CD4-positive, alpha-beta T cell treated with Interferon gamma for 1 hour (primary cell): ENCODE measurements around the gene LRP1.

Experiments
- DNase-seq: peaks from one replicate; pipeline ENCODE4 v3.0.0-alpha.2; 2020

Gene LRP1

DNA sequence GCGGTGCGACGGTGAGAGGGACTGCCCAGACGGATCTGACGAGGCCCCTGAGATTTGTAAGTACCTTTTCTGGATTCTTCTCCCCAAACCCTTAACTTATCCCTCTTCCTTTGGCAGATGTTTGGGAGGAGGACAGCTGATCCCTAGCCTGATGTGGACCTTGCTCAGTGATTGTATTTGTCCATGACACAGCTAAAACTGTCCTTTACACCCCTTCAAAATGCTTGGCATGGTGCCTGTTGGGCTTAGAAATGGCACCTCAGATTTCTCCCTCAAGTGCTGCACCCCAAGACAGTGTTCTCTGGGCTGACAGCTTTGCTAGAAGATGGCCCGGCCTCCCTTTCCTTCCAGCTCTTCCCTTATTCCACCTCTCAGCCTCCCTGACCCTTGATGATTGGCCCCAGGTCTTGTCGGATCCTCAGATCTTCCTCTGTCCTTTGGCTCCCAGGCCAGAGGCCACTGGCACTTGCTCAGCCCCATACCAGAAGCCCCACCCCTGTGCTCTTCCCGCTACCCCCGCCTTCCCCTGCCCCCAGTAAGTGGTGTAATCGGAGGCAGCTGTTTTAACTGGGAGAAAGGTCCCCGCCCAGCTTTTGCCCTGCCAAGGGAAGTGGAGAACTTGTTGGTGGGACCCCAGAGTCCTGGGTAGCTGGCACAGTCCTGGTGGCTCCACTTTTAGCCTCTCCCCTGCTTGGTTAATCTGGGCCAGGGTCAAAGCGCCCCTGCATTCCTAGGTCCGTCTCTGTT, 10.4 kb downstream of the LRP1 start:
- peak; percentile 27 for DNase-seq

DNA sequence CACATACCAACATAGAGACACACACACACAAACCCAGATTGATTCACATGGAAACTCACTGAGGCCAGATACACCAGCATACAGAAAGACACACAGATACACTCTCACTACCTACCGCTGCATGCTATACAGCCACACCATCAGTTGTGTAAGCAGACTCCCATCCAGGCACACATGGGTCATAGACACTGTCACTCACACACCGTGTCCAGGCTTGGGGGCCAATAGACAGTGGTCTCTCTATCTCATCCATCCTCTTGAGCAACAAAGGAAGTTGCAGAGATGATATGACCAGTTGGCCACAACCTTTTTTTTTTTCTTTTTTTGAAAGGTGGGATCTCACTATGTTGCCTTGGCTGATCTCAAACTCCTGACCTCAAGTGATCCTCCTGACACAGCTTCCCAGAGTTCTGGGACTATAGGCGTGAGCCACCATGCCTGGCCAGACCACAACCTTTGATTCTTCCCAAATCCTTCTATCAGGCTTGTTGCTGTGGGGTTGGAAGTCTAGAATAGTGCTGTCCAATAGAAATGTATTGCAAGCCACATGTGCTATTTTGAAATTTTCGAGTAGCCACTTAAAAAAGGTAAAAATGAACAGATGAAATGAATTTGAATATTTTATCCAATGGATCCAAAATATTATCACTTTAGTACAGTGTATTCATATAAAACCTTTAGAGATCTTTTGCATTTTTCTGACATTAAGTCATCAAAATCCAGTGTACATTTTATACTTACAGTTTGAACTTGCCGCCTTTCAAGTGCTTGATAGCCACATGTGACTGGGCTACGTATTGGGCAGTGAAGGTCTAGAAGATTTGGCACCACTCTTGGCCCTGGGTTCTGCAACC, 11.7 kb downstream of the LRP1 start:
- no peak for DNase-seq

DNA sequence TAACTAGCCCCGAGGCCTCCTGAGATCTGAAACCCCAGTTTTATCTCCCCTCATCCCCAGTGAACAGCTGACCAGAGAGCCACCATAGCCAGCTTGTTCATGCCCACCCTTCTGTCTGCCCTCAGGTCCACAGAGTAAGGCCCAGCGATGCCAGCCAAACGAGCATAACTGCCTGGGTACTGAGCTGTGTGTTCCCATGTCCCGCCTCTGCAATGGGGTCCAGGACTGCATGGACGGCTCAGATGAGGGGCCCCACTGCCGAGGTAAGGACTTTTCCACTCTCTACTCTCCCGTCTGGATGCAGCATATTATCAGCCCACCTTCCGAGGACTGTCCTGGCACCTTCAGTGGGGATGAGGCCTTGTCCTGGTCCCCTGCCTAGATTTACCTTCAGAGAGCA, 13.0 kb downstream of the LRP1 start:
- no peak for DNase-seq

DNA sequence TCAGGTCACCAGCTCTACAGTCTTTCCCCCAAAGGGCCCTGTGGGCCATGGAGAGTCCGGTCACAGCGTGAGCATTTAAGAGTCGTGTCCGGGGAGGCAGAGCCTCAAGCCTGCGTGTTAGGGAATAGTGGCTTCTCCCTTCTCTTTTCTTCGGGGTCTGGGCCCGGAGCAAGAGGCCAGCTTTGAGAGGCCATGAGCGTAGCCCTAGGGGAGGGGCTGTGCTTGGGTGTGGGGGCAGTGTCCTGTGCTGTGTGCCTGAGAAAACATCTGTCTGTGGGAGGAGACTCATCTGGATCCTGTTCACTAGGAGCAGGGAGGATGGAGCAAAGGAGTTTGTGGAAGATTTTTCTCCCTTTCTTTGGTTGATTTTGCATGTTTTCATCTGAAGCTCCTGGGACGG, 13.8 kb downstream of the LRP1 start:
- DNase-seq, result no peak

DNA sequence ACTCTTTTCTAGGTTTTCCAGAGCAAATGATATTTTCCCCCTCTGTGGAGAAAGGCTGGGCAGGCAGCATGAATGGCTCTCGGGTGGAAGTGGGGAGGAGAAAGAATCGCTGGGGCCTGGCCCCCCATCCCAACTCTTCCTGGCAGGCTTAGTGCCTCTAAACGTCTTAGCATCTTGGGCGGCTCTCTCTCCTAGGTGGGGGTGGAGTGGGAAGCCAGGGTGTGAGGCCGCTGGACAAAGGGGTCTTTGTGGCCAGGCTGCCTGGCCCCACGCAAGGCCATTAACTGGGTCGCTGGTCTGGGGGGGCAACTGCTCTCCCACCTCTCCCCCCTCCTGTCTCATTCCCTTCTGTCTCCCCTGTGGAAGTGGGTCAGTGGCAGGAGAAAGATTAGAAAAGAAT, 14.4 kb downstream of the LRP1 start:
- no peak for DNase-seq

DNA sequence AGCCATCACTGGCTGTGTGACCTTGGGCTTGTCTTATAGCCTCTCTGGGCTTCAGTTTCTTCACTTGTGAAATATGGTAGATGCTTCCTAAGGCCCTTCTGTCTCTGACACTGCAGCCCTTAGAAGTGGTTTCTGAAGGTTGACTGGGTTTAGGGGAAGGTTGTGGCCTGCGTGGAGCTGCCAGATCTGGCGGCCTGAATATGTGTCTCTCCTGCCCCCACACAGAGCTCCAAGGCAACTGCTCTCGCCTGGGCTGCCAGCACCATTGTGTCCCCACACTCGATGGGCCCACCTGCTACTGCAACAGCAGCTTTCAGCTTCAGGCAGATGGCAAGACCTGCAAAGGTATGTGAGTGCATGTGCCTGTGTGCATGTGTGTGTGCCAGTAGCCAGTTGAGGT, 15.2 kb downstream of the LRP1 start:
- no peak for DNase-seq

DNA sequence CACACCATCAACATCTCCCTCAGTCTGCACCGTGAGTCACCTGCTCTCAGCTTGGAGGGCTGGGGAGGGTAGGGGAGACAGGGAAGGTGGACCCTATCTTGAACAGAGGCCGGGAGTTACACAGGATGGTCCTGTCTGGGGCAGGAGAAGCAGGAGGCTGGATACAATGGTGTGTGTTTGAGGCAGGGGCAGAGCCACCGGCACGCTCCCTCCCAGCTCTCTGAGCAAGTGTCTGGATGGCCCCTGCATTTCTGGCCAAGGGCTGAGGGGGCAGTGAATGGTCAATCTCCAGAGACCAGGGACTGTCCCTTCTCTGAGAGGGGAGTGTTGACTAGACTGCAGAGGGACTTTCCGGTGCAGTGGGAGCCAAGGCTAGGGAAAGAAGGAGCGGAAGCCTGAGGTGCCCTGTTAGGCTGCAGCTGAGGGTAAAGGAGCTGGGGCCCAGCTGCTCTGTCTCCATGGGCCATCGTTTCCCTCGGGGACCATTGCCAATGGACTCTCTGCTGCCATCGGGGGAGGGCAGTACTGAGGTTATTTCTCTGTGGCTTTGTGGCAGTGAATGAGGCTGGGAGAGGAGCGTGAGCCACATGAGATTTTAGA, 17.3 kb downstream of the LRP1 start:
- no peak for DNase-seq

DNA sequence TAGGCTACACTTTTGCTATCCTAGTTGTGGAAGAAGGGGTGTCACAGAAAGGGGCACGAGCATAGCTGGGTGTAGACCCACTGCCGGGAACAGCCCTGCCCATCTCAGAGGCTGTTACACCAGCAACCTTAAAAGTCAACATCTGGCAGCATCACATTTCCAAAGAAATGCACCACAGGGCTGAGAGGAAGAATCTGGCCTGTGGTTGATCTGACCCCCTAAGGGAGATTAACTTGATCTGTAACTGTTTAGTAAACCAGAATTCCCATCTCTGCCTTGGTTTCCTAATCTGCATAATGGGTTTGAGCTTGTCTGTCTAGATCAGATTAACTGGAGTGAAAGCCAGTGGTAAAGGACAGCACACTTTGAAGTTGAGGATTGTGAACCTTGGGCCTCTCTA, 17.8 kb downstream of the LRP1 start:
- no peak for DNase-seq

DNA sequence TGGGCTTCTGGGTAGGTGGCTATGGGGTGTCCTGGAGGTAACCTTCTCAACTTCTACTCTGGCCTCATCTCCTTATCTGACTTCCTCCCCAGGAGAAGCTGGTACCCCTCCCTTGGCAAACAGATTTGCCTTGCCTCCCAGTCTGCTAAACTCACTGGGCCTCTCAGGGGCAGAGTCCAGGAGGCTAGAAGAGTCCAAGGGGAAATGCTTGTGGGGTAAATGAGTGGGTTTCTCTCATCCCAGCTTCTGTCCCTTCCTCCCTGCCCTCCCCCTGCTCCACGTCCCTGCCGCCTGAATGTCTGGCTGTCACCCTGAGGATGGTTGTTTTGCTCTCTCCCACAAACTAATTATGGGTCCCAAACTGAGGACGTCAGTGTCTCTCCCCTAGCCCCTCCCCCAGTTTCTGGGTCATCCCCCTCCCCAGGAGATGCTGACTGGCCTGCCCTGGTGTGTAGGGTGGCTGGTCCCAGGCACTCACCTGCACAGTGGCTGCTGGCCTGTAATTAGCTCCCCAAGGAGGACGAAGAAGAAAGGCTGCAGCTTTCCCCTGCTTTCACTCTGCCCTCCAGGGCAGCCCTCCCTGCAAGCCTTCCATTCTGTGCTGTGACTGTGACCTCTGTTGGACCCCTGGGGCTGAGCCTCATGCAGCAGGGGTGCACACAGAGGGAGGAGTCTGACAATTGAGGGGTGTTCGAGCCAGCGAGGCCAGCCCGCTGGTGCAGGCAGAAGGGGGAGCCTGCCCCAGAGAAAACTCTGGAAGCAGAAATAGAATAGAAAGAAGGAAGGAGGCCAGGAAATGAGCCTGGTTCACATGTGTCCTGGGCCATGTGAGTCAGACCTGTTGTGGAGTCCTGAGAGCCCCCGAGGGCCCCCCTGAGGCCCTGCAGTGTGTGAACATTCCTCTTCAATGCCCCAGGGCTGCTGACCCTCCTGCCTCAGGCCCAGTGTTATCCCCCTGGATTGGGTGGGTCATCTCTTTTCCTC, 19.0 kb downstream of the LRP1 start, which contains the start of gene LRP1-AS:
Gene LRP1-AS (minus strand): TSS at position 659 of the 984 bp plus-strand sequence.
- no peak for DNase-seq

DNA sequence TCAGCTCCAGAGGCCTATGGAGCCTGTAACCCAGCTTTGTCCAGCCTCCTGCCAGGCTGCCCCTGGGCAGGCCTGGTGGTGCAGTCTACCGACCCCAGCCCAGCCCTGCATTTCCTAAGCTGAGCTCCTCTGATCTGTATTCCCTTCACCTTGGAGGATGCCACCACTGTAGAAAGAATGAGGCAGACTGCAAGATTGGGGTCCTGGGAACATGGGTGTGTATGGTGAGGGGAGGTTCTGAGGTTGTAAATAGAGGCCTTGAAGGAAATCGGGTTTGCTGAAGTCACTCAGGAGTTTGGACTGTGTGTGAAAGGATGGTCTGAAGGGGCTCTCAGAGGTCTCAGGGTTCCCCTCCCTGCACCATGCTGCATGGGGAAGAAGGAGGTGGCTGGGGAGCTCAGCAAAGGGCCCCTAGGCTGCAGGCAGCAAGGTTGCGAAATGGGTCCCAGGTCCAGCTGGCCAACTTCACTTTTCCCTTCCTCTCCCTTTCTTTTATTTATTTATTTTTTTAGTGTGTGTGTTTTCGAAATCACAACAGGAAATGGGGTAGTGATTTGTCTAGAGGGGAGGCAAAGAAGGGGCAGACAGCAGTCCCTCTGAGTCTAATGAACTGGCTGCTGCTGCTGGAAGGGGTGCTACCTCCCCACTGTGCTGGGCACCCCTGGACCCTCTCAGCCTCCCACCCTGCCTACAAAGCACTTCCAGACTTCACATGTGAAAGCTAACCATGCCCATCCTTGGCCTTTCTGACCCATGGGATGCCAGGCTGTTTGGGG, 20.4 kb downstream of the LRP1 start:
- DNase-seq, result no peak

DNA sequence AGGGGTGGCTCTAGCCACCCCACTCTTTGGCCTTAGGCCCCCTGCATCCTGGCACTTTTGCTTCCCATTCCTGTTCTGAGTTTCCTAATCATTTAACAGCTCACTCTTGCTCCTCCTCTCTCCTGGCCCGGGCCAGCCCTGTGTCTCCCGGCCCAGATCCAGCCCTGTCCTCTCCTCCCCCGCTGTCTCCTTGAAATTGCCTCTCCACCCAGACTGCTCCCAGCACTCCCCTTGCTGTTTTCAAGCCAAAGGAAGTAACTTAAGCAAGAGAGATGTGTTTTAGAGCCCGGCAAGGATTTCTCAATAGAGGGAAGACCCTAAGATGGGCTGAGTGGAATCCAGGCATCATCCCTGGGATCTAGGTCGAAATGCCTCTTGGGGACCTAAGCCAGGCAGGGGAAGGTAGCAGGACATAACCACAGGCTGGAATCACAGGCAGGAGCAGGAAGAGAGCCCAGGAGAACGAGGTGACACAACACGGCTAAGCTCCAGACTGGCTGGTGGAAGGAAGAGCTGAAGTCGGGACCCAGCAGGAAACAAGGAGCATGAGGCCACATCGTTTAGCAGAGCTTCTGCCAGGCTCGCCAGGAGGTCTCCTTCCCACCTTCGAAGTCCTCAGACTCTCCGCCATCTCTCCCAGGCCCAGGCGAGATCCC, 21.1 kb downstream of the LRP1 start:
- DNase-seq, result no peak

DNA sequence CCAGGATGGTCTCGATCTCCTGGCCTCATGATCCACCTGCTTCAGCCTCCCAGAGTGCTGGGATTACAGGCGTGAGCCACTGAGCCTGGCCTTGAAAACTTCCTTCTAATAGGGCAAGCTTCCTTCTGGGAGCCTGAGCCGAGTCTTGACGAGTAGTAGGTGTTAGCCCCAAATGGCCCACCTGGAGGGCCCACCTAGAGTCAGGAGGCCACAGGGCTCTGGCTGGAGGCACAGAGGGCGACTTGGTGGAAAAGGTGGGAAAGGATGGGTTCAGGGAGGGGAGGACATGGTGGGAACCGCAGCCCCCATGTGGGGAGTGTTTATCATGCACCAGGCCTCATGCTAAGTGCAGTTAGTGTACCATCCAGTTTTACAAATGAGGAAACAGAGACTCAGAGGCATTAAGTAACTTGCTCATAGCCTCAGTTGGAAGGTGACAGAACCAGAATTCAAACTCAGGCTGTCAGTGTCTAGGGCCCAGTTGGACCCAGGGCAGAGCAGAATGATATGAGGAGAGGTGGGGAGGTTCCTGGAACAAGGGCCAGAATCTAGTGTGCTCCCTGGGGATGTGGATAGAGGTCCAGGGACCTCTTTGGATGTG, 22.2 kb downstream of the LRP1 start:
- no peak for DNase-seq

DNA sequence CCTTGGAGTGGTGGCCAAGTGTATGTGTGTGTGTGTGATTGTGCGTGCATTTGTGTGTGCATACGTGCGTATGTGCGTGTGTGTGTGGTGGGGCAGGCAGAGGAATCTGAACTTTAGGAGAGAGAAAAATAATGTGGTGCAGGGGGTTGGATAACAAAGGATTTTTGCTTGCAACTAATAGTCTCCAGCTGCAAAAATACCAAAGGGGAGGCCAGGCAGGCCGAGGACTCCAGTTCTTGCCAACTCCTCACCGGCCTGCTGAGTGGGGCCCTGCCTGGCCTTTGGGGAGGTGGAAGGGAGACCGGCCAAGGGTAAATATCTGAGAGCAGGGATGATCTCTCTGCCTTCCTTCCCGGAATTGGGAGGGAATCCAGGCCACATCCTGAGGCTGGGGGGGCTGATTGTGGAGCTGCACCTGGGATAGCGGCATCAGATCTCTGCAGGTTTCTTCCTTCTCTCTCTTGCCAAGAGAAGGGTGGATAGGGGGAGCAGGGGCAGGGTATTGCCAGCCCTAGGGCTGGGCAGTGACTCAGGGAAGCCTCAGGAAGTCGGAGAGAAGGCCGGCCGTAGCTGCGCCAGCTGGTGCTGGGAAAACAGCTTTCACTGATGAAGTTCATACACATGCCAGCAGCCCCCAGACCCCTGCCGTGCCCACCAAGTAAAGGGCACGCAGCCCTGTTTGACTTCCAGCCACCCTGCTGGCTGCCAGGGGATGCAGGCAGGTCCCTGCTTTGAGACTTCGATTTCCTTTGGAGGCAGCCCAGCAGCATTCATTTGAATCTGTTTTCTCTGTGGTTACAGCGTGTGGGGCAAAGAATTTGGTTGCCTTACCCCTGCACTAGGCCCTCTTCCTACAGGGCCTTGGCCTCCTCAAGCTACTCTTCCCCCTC, 23.7 kb downstream of the LRP1 start:
- DNase-seq, result no peak

DNA sequence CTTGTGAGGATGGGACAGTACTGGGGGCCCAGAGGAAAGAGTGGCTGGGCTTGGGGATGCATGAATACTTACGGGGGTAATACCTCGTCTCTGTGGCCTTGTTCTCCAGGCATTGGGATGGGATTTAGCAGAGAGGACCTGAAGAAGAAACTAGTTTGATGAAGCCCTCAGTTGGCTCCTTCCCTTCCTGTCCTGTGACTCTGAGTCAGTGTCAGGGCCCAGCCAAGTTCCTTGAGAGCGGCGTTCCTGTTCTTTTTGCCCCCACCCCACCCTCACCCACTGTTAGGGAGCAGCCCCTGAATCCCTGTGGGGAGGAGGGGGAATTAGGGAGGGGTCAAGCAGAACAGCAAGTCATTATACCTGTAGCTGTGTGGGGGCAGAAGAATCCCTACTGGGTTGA, 24.4 kb downstream of the LRP1 start:
- no peak for DNase-seq

DNA sequence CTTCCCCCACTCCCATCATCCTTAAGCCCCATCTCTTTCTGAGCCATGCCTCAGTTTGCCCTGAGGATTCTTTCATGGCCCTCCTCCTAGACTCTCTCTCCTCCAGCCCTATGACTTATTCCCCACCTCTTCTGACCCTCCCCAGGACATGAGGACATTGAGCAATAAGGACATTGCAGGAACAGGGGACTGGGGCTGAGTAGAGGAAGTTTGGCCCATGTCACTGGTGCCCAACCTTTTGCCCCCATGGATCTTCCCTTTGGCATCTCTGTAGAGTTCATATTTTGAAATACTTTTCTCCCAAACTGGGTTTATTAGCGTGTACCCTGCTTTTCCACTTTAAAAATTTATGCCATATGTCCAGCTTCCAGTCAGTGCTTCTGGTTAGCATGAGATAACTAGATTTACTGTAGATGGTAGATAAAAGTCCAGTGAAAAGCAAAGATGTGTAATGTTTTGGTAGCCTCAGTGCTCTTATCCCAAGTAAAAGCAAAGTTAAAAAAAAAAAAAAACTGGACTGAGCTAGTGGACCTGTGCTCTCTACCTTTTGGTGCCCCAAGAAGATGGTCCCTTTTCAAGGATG, 25.2 kb downstream of the LRP1 start:
- no peak for DNase-seq

DNA sequence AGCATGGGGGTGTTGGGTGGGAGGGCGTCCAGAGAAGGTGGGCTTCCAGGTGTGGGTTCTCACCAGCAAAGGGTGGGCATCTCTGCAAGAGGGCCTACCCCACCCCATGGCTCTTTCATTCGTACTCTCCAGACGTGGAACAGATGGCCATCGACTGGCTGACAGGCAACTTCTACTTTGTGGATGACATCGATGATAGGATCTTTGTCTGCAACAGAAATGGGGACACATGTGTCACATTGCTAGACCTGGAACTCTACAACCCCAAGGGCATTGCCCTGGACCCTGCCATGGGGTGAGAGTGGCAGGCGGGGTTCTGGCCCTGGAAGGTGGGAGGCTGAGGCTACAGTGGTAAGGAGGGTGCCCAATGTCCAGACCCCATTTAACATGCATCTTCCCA, 25.8 kb downstream of the LRP1 start:
- DNase-seq, result no peak

DNA sequence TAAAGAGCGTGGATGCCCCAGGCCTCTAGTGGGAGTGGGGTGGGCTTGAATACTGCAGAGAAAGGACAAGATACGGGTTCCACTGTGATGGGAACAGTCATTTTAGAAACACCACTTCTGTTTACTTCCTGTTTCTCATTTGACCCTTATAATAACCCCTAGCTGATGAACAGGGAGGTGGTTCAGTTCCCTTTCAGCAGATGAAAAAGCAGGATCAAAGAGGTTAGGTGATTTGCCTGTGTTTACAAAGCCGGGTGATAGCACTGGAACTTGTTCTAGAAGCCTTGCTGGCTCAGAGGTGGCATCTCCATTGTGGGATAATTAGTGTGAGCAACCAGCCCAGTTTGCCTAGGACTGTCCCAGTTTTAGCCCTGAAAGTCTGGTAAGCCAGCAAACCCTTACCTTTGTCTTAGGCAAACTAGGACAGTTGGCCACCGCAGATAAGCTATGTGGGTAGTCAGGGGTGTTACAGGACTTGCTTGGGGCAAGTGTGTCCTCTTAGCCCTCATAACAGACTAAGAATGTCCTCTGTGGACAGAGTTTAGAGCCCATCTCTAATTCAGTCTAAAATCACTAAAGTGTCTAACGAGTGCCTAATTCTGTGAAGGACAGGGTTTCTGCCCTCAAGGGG, 26.6 kb downstream of the LRP1 start:
- no peak for DNase-seq

DNA sequence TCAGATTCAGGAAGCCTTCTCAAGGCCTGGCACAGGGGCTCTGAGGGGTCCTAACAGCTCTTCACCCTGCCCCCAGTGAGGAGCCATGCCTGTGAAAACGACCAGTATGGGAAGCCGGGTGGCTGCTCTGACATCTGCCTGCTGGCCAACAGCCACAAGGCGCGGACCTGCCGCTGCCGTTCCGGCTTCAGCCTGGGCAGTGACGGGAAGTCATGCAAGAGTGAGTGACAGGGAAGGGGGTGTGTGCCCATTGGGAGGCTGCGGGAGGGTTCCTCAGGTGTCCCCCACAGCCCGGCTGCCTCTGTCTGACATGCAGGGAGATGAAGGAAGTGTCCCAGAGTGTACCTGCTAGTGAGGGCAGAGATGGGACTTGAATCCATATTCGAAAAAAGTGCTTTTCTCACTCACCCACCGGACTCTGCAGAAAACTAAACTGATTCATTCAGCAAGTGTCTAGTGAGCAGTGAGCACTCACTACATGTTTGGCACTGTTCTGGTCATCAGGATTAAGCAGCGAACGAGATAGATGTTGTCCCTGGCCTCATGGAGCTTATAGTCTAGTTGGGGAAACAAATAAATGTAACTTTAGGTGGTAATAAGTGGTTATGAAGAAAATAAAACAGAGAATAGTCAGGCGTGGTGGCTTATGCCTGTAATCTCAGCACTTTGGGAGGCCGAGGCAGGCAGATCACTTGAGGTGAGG, 28.6 kb downstream of the LRP1 start:
- peak; percentile 27 for DNase-seq
